ENCODE measurements around the gene DSC1. TPM values are rescaled to one million over a fixed set of nuclear protein-coding genes. Genes with fewer than 3 reads are reported as not detected.
A peak's percentile ranks its signal among the peaks of the same experiment; 100 is the strongest.

Gene DSC1
- total and polyA plus RNA-seq, 2 of the 13 experiments (the other 11 are each of a cell fraction or from before 2014, with no cell fraction given), result not detected

GRCh38 chr18:31203794-31204148, 41.1 kb upstream of the DSC1 start:
- WGBS (ENCODE audit: low lambda C conversion rate), result 21% methylated on average over 5 of the region's 5 CpGs
- in situ Hi-C loops (cut with HindIII; ENCODE audit: extremely low pct_ligation_motif_present, low pct_unique_long_range_greater_than_20kb), result no loop called here
- Histone ChIP-seq H3K27ac (ENCODE audit: extremely low read length, insufficient read depth, low read length) (peak overlapping the region; percentile 51), H4K20me1 (ENCODE audit: insufficient read depth, low read length) (no peaks in the 10 kb centered on the region), H3K4me2 (ENCODE audit: low read depth, low read length) (peak overlapping the region; percentile 73), H3K9me3 (ENCODE audit: low read length) (no peaks in the 10 kb centered on the region), H3K4me1 (ENCODE audit: insufficient read depth, low read length) (peaks cover 52% of the 10 kb centered on the region), H3K27me3 (ENCODE audit: control insufficient read depth in 1 of 2, insufficient read depth in 2 of 2, low read length in 2 of 2) (no peaks in the 10 kb centered on the region; a peak in 2 of 5 replicates), H3K9ac (ENCODE audit: insufficient read depth, low read depth, low read length) (peak overlapping the region; percentile 56), H3K4me3 (replicated peaks in 1 of 3; ENCODE audit: insufficient read depth in 1 of 3, low read depth in 2 of 3, low read length in 3 of 3) (peak overlapping the region; percentile 34 to 52 (median 35); a peak in 4 of 6 replicates), H2AFZ (ENCODE audit: low read length) (peak overlapping the region; percentile 46), H3K36me3 (replicated peaks in 1 of 2; ENCODE audit: control insufficient read depth in 1 of 2, insufficient read depth in 2 of 2, low read length in 2 of 2) (no peaks in the 10 kb centered on the region), H3K79me2 (ENCODE audit: insufficient read depth, low read length) (no peaks in the 10 kb centered on the region)
- intact Hi-C loops (cut with micrococcal nuclease; ENCODE audit: unreplicated experiment), result loop anchor here (10.0 kb wide), 1 partner anchor 61 kb away; no protein-coding TSS in a partner anchor
- FAIRE-seq, result no peak
- CTCF ChIA-PET (ENCODE audit: low intra/inter-chr PET ratio, low total read pairs), result no interaction called here
- no peak for DNase-seq (ENCODE audit: low spot score)
- POLR2A ChIA-PET, result interaction anchor here (1.0 to 2.1 kb wide), 7 partner anchors 38 to 306 kb away, joined by 3 to 8 read pairs (median 4); no protein-coding TSS in a partner anchor
- no peak for ATAC-seq
- no TSS peak for BruUV-seq (replicated peaks)
- peak; percentile 54; the same call in 1 of the 2 replicates for TF ChIP-seq ZNF512 (CRISPR knock-in tag; IDR thresholded peaks at IDR 0.05)
- no peak for TF ChIP-seq HMGXB3 (CRISPR knock-in tag; IDR thresholded peaks at IDR 0.05; ENCODE audit: borderline replicate concordance)
- no peak for TF ChIP-seq SNRNP70 (IDR thresholded peaks at IDR 0.05; ENCODE audit: low read depth, low read length)
- TF ChIP-seq SNAPC2 (CRISPR knock-in tag; IDR thresholded peaks at IDR 0.05), result no peak
- TF ChIP-seq KIAA2018 (CRISPR knock-in tag; IDR thresholded peaks at IDR 0.05; ENCODE audit: borderline replicate concordance), result no peak
- TF ChIP-seq SYNCRIP (IDR thresholded peaks at IDR 0.05; ENCODE audit: insufficient read depth, low read depth, low read length), result no peak
- TF ChIP-seq SOX6 (IDR thresholded peaks at IDR 0.05), result no peak
- TF ChIP-seq SOX6 (CRISPR knock-in tag; IDR thresholded peaks at IDR 0.05), result 0 out of 2 replicates have a peak, but pooled peaks have one; percentile 11
- TF ChIP-seq SRY (CRISPR knock-in tag; IDR thresholded peaks at IDR 0.05), result no peak
- TF ChIP-seq ZNF713 (CRISPR knock-in tag; IDR thresholded peaks at IDR 0.05), result no peak

Data from HepG2 (cell line).